Measurements from ENCODE around the gene GGT5. TPM values are rescaled to one million over a fixed set of nuclear protein-coding genes. Genes with fewer than 3 reads are reported as not detected.
"Not testable (repeated sequence)": the region's sequence is repeated elsewhere in the genome, so short reads cannot be mapped to it uniquely, and the experiment has no call there.

GGT5 gene
- total RNA-seq, 1 donor, result 7.2 TPM

GRCh38 chr22:24271386-24271854, 26.5 kb upstream of the GGT5 start:
- Histone ChIP-seq H2AFZ (ENCODE audit: low read length) (peak overlapping the region; percentile 92), H3K36me3 (ENCODE audit: insufficient read depth, low read length) (no peaks in the 10 kb centered on the region), H3K27ac (ENCODE audit: low read depth, low read length) (peak overlapping the region; percentile 90), H3K4me1 (ENCODE audit: insufficient read depth, low read length) (peaks cover 18% of the 10 kb centered on the region), H3K27me3 (ENCODE audit: insufficient read depth, low read length) (no peaks in the 10 kb centered on the region), H3K4me2 (ENCODE audit: insufficient read depth, low read length) (peak overlapping the region; percentile 84), H4K20me1 (ENCODE audit: insufficient read depth, low read length) (peaks cover 26% of the 10 kb centered on the region), H3K79me2 (ENCODE audit: insufficient read depth, low read length) (peaks cover 54% of the 10 kb centered on the region), H3K4me3 (ENCODE audit: insufficient read depth, low read length) (peak overlapping the region; percentile 100), H3K9me3 (ENCODE audit: low read depth, low read length) (no peaks in the 10 kb centered on the region)
- no peak for TF ChIP-seq CTCF (IDR thresholded peaks at IDR 0.05; ENCODE audit: extremely low read depth, low read depth, low read length)
- no peak for DNase-seq (ENCODE audit: insufficient read length, low spot score, missing footprints)

GRCh38 chr22:24270556-24271385, 25.9 kb upstream of the GGT5 start, which contains the start of gene SPECC1L:
TSS of gene SPECC1L (plus strand) at chr22:24270831. CDS start at chr22:24302232, 31,401 bp downstream.
- no peak for TF ChIP-seq CTCF (IDR thresholded peaks at IDR 0.05; ENCODE audit: extremely low read depth, low read depth, low read length)
- Histone ChIP-seq H3K4me3 (ENCODE audit: insufficient read depth, low read length) (peak within 1 kb of the TSS; percentile 100), H3K36me3 (ENCODE audit: insufficient read depth, low read length) (no peaks in the 10 kb centered on the region), H2AFZ (ENCODE audit: low read length) (peak within 1 kb of the TSS; percentile 92), H3K4me2 (ENCODE audit: insufficient read depth, low read length) (peak within 1 kb of the TSS; percentile 84), H4K20me1 (ENCODE audit: insufficient read depth, low read length) (peaks cover 21% of the 10 kb centered on the region), H3K9me3 (ENCODE audit: low read depth, low read length) (no peaks in the 10 kb centered on the region), H3K4me1 (ENCODE audit: insufficient read depth, low read length) (peaks cover 18% of the 10 kb centered on the region), H3K27ac (ENCODE audit: low read depth, low read length) (peak within 1 kb of the TSS; percentile 90), H3K27me3 (ENCODE audit: insufficient read depth, low read length) (no peaks in the 10 kb centered on the region), H3K79me2 (ENCODE audit: insufficient read depth, low read length) (peaks cover 48% of the 10 kb centered on the region)
- peak; percentile 98 for DNase-seq (ENCODE audit: insufficient read length, low spot score, missing footprints)

GRCh38 chr22:24266495-24266894, 21.6 kb upstream of the GGT5 start:
- H3K4me3 ChIP-seq (ENCODE audit: insufficient read depth, low read length); H3K27me3 ChIP-seq (ENCODE audit: insufficient read depth, low read length); DNase-seq (ENCODE audit: insufficient read length, low spot score, missing footprints); H3K9me3 ChIP-seq (ENCODE audit: low read depth, low read length); H3K27ac ChIP-seq (ENCODE audit: low read depth, low read length); H4K20me1 ChIP-seq (ENCODE audit: insufficient read depth, low read length); H3K79me2 ChIP-seq (ENCODE audit: insufficient read depth, low read length); H2AFZ ChIP-seq (ENCODE audit: low read length); H3K36me3 ChIP-seq (ENCODE audit: insufficient read depth, low read length); H3K4me1 ChIP-seq (ENCODE audit: insufficient read depth, low read length); H3K4me2 ChIP-seq (ENCODE audit: insufficient read depth, low read length): not testable (repeated sequence)

GRCh38 chr22:24265734-24266133, 20.9 kb upstream of the GGT5 start:
- H3K4me3 ChIP-seq (ENCODE audit: insufficient read depth, low read length), result no peak overlapping the region
- DNase-seq (ENCODE audit: insufficient read length, low spot score, missing footprints), result no peak
- no peaks in the 10 kb centered on the region for H3K9me3 ChIP-seq (ENCODE audit: low read depth, low read length)
- H4K20me1 ChIP-seq (ENCODE audit: insufficient read depth, low read length), result no peaks in the 10 kb centered on the region
- no peaks in the 10 kb centered on the region for H3K79me2 ChIP-seq (ENCODE audit: insufficient read depth, low read length)
- no peak overlapping the region for H3K27ac ChIP-seq (ENCODE audit: low read depth, low read length)
- no peaks in the 10 kb centered on the region for H3K27me3 ChIP-seq (ENCODE audit: insufficient read depth, low read length)
- H2AFZ ChIP-seq (ENCODE audit: low read length), result no peak overlapping the region
- peaks cover 5% of the 10 kb centered on the region for H3K4me1 ChIP-seq (ENCODE audit: insufficient read depth, low read length)
- TF ChIP-seq CTCF (IDR thresholded peaks at IDR 0.05; ENCODE audit: extremely low read depth, low read depth, low read length), result no peak
- no peaks in the 10 kb centered on the region for H3K36me3 ChIP-seq (ENCODE audit: insufficient read depth, low read length)
- H3K4me2 ChIP-seq (ENCODE audit: insufficient read depth, low read length), result no peak overlapping the region

GRCh38 chr22:24264329-24264896, 19.5 kb upstream of the GGT5 start:
- not testable (repeated sequence) for H3K4me1 ChIP-seq (ENCODE audit: insufficient read depth, low read length); H4K20me1 ChIP-seq (ENCODE audit: insufficient read depth, low read length); H3K4me2 ChIP-seq (ENCODE audit: insufficient read depth, low read length); H3K79me2 ChIP-seq (ENCODE audit: insufficient read depth, low read length); H2AFZ ChIP-seq (ENCODE audit: low read length); H3K27me3 ChIP-seq (ENCODE audit: insufficient read depth, low read length); H3K9me3 ChIP-seq (ENCODE audit: low read depth, low read length); H3K36me3 ChIP-seq (ENCODE audit: insufficient read depth, low read length); H3K4me3 ChIP-seq (ENCODE audit: insufficient read depth, low read length); DNase-seq (ENCODE audit: insufficient read length, low spot score, missing footprints)
- H3K27ac ChIP-seq (ENCODE audit: low read depth, low read length), result peak overlapping the region; percentile 51

GRCh38 chr22:24263479-24263878, 18.6 kb upstream of the GGT5 start:
- H3K4me1 ChIP-seq (ENCODE audit: insufficient read depth, low read length); H3K4me2 ChIP-seq (ENCODE audit: insufficient read depth, low read length); DNase-seq (ENCODE audit: insufficient read length, low spot score, missing footprints); H3K36me3 ChIP-seq (ENCODE audit: insufficient read depth, low read length); H3K27me3 ChIP-seq (ENCODE audit: insufficient read depth, low read length); H2AFZ ChIP-seq (ENCODE audit: low read length); H4K20me1 ChIP-seq (ENCODE audit: insufficient read depth, low read length); H3K9me3 ChIP-seq (ENCODE audit: low read depth, low read length); H3K4me3 ChIP-seq (ENCODE audit: insufficient read depth, low read length); H3K27ac ChIP-seq (ENCODE audit: low read depth, low read length); H3K79me2 ChIP-seq (ENCODE audit: insufficient read depth, low read length): not testable (repeated sequence)
